Measurements from ENCODE around the gene PRRT1B.

Gene PRRT1B

GRCh38 chr9:131525643-131526565 is 19.4 kb upstream of the PRRT1B start:
- Histone ChIP-seq H3K9ac (ENCODE audit: low read length) (no peak overlapping the region), H2AFZ (ENCODE audit: insufficient read depth, low read length, poor library complexity) (no peak overlapping the region), H3K4me2 (ENCODE audit: low read length) (no peak overlapping the region), H3K23ac (ENCODE audit: low read length) (no peak overlapping the region), H3K14ac (ENCODE audit: low read length) (no peak overlapping the region), H4K91ac (ENCODE audit: low read depth, low read length) (no peak overlapping the region), H3K27me3 (ENCODE audit: insufficient read depth, low read length) (no peaks in the 10 kb centered on the region), H2BK5ac (ENCODE audit: low read depth, low read length, poor library complexity) (no peak overlapping the region), H4K8ac (ENCODE audit: low read depth, low read length) (no peak overlapping the region), H2BK12ac (ENCODE audit: low read length) (no peak overlapping the region), H3K18ac (ENCODE audit: low read length) (no peak overlapping the region), H3K4ac (ENCODE audit: low read depth, low read length) (no peak overlapping the region), H2AK5ac (ENCODE audit: low read length) (no peak overlapping the region), H3K9me3 (ENCODE audit: insufficient read depth, low read depth, low read length) (peaks cover 8% of the 10 kb centered on the region), H3K27ac (ENCODE audit: low read depth, low read length) (no peak overlapping the region), H2BK120ac (ENCODE audit: insufficient read depth, low read length, poor library complexity) (no peak overlapping the region), H3K79me2 (ENCODE audit: control insufficient read depth, insufficient read depth, low read length, poor library complexity) (peaks cover 4% of the 10 kb centered on the region), H3K79me1 (ENCODE audit: low read length) (peaks cover 8% of the 10 kb centered on the region), H3K4me3 (ENCODE audit: low read depth, low read length) (no peak overlapping the region), H3K4me1 (ENCODE audit: control insufficient read depth in 1 of 2, insufficient read depth in 2 of 2, low read length in 2 of 2) (peaks cover 11 to 15% of the 10 kb centered on the region in 2 experiments), H3K36me3 (ENCODE audit: control insufficient read depth in 1 of 2, insufficient read depth in 2 of 2, low read length in 2 of 2) (peaks cover 79 to 86% of the 10 kb centered on the region in 2 experiments), H4K12ac (ENCODE audit: low read depth, low read length) (no peak overlapping the region)
- WGBS (ENCODE audit: extremely low coverage, insufficient coverage, insufficient read length), result no CpG with 5 or more reads among the region's 19 CpGs
- DNase-seq, result no peak

- Histone ChIP-seq H3K9ac (ENCODE audit: low read length) (no peak overlapping the region), H3K4ac (ENCODE audit: low read depth, low read length) (no peak overlapping the region), H3K27me3 (ENCODE audit: insufficient read depth, low read length) (no peaks in the 10 kb centered on the region), H3K18ac (ENCODE audit: low read length) (no peak overlapping the region), H4K91ac (ENCODE audit: low read depth, low read length) (no peak overlapping the region), H2BK12ac (ENCODE audit: low read length) (no peak overlapping the region), H2BK5ac (ENCODE audit: low read depth, low read length, poor library complexity) (no peak overlapping the region), H3K27ac (ENCODE audit: low read depth, low read length) (no peak overlapping the region), H3K79me1 (ENCODE audit: low read length) (peaks cover 14% of the 10 kb centered on the region), H2AK5ac (ENCODE audit: low read length) (no peak overlapping the region), H3K4me3 (ENCODE audit: low read depth, low read length) (no peak overlapping the region), H3K23ac (ENCODE audit: low read length) (no peak overlapping the region), H4K8ac (ENCODE audit: low read depth, low read length) (no peak overlapping the region), H3K9me3 (ENCODE audit: insufficient read depth, low read depth, low read length) (peaks cover 6% of the 10 kb centered on the region), H3K36me3 (ENCODE audit: control insufficient read depth in 1 of 2, insufficient read depth in 2 of 2, low read length in 2 of 2) (peaks cover 57 to 64% of the 10 kb centered on the region in 2 experiments), H3K79me2 (ENCODE audit: control insufficient read depth, insufficient read depth, low read length, poor library complexity) (peaks cover 5% of the 10 kb centered on the region), H3K4me2 (ENCODE audit: low read length) (no peak overlapping the region), H2AFZ (ENCODE audit: insufficient read depth, low read length, poor library complexity) (no peak overlapping the region), H2BK120ac (ENCODE audit: insufficient read depth, low read length, poor library complexity) (no peak overlapping the region), H3K14ac (ENCODE audit: low read length) (no peak overlapping the region), H4K12ac (ENCODE audit: low read depth, low read length) (no peak overlapping the region), H3K4me1 (ENCODE audit: control insufficient read depth in 1 of 2, insufficient read depth in 2 of 2, low read length in 2 of 2) (peaks cover 16 to 20% of the 10 kb centered on the region in 2 experiments)
- no CpG with 5 or more reads among the region's 7 CpGs for WGBS (ENCODE audit: extremely low coverage, insufficient coverage, insufficient read length)
- no peak for DNase-seq
Observed at GRCh38 chr9:131528186-131528585, 17.1 kb upstream of the PRRT1B start.

DNA sequence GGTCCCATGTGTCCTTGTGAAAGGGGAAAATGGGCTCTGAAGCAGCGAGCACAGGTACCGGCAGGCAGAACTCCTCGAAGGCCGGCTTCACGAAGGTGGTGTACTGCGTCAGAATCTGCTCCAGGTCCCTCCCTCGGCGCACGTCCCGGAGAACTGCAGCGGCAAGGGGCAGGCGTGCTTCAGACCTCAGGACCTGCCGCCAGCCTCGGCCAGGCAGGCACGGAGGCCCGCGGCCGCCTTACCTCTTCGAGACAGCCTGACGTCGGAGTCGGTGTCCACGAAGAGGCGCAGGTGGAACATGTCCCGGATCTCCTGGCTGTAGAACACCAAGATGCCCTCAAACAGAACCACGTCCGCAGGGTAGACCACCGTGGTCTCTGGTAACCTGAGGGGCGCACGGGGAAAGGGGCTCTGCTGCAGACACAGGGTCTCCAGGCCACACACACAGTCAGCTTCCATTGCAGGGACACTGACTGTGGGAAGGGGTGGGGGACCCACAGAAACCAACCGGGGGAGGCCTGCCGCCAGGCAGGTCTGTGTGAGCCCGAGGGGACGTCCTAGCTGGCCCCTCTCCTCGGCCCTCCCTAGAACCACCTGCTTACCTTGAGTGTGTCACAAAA is 16.3 kb upstream of the PRRT1B start:
- no peak overlapping the region for H2AFZ ChIP-seq (ENCODE audit: insufficient read depth, low read length, poor library complexity)
- H3K4me3 ChIP-seq (ENCODE audit: low read depth, low read length), result no peak overlapping the region
- H4K91ac ChIP-seq (ENCODE audit: low read depth, low read length), result no peak overlapping the region
- peaks cover 49 to 56% of the 10 kb centered on the region in 2 experiments for H3K36me3 ChIP-seq (ENCODE audit: control insufficient read depth in 1 of 2, insufficient read depth in 2 of 2, low read length in 2 of 2)
- no CpG with 5 or more reads among the region's 35 CpGs for WGBS (ENCODE audit: extremely low coverage, insufficient coverage, insufficient read length)
- no peak overlapping the region for H2BK5ac ChIP-seq (ENCODE audit: low read depth, low read length, poor library complexity)
- peaks cover 5% of the 10 kb centered on the region for H3K79me2 ChIP-seq (ENCODE audit: control insufficient read depth, insufficient read depth, low read length, poor library complexity)
- no peak overlapping the region for H4K8ac ChIP-seq (ENCODE audit: low read depth, low read length)
- H3K9me3 ChIP-seq (ENCODE audit: insufficient read depth, low read depth, low read length), result peaks cover 2% of the 10 kb centered on the region
- H3K4me2 ChIP-seq (ENCODE audit: low read length), result no peak overlapping the region
- no peak overlapping the region for H2BK120ac ChIP-seq (ENCODE audit: insufficient read depth, low read length, poor library complexity)
- H4K12ac ChIP-seq (ENCODE audit: low read depth, low read length), result no peak overlapping the region
- no peak for DNase-seq
- no peak overlapping the region for H2BK12ac ChIP-seq (ENCODE audit: low read length)
- no peak overlapping the region for H2AK5ac ChIP-seq (ENCODE audit: low read length)
- no peak overlapping the region for H3K4ac ChIP-seq (ENCODE audit: low read depth, low read length)
- no peak overlapping the region for H3K14ac ChIP-seq (ENCODE audit: low read length)
- no peak overlapping the region for H3K27ac ChIP-seq (ENCODE audit: low read depth, low read length)
- H3K27me3 ChIP-seq (ENCODE audit: insufficient read depth, low read length), result no peaks in the 10 kb centered on the region
- peaks cover 14% of the 10 kb centered on the region for H3K79me1 ChIP-seq (ENCODE audit: low read length)
- H3K23ac ChIP-seq (ENCODE audit: low read length), result no peak overlapping the region
- peaks cover 15 to 17% of the 10 kb centered on the region in 2 experiments for H3K4me1 ChIP-seq (ENCODE audit: control insufficient read depth in 1 of 2, insufficient read depth in 2 of 2, low read length in 2 of 2)
- H3K18ac ChIP-seq (ENCODE audit: low read length), result no peak overlapping the region
- no peak overlapping the region for H3K9ac ChIP-seq (ENCODE audit: low read length)

DNA sequence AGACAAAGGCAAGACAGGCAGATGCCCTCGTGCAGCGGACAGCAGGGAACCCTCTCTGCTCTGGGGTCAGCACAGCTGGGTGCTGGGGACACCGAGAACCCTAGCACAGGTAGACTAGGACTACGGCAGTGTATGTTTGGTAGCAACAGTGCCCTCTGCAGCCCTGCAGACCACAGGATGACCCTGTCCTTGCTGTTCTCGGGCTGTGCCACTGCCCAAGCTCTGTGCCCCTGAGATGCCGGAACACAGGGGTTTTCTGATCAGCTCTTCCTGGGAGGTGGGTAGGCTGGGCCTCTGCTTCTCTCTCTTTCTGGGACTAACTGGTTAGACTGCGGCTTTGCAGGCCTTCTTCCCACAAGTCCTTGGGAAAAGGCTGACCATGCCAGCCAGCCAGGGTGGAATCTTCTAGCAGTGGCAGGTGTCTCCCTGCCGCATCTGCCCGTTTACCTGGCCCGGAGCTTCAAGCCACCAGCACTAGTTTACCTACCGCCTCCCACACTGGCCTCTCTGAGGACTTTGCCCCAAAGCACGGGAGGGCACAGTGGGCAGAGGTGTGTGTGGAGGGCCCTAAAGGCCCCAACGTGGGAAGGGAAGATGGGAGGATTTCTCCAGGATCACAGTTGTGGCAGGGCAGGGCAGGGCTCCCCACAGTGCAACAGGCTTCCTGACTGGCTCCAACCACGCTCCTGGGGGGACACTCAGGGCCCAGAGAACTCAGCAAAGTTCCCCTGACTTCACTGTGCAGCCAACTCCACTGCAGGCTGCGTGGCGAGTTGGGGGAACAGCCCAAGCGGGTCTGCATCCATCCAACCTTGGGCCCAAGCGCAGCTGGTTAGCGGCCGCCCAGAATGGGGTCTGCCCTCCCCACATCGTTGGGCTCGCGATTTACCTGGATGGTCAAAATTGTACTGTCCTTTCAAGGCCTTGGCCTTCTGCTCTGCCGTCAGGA is 15.5 kb upstream of the PRRT1B start:
- no peak overlapping the region for H2AK5ac ChIP-seq (ENCODE audit: low read length)
- H2BK12ac ChIP-seq (ENCODE audit: low read length), result no peak overlapping the region
- H3K4me1 ChIP-seq (ENCODE audit: control insufficient read depth in 1 of 2, insufficient read depth in 2 of 2, low read length in 2 of 2), result peaks cover 10 to 11% of the 10 kb centered on the region in 2 experiments
- H3K18ac ChIP-seq (ENCODE audit: low read length), result peak overlapping the region; percentile 10
- H3K23ac ChIP-seq (ENCODE audit: low read length), result no peak overlapping the region
- no peak overlapping the region for H4K12ac ChIP-seq (ENCODE audit: low read depth, low read length)
- H3K14ac ChIP-seq (ENCODE audit: low read length), result peak overlapping the region; percentile 14
- H3K79me2 ChIP-seq (ENCODE audit: control insufficient read depth, insufficient read depth, low read length, poor library complexity), result peaks cover 5% of the 10 kb centered on the region
- H3K27me3 ChIP-seq (ENCODE audit: insufficient read depth, low read length), result no peaks in the 10 kb centered on the region
- H2BK120ac ChIP-seq (ENCODE audit: insufficient read depth, low read length, poor library complexity), result no peak overlapping the region
- peak overlapping the region; percentile 57 for H3K9ac ChIP-seq (ENCODE audit: low read length)
- peaks cover 11% of the 10 kb centered on the region for H3K79me1 ChIP-seq (ENCODE audit: low read length)
- H3K4ac ChIP-seq (ENCODE audit: low read depth, low read length), result peak overlapping the region; percentile 25
- H3K4me2 ChIP-seq (ENCODE audit: low read length), result peak overlapping the region; percentile 76
- no peak overlapping the region for H3K27ac ChIP-seq (ENCODE audit: low read depth, low read length)
- no peak for DNase-seq
- no peak overlapping the region for H2BK5ac ChIP-seq (ENCODE audit: low read depth, low read length, poor library complexity)
- H3K9me3 ChIP-seq (ENCODE audit: insufficient read depth, low read depth, low read length), result peaks cover 2% of the 10 kb centered on the region
- H4K8ac ChIP-seq (ENCODE audit: low read depth, low read length), result peak overlapping the region; percentile 91
- H3K4me3 ChIP-seq (ENCODE audit: low read depth, low read length), result peak overlapping the region; percentile 97
- H4K91ac ChIP-seq (ENCODE audit: low read depth, low read length), result no peak overlapping the region
- peaks cover 42 to 48% of the 10 kb centered on the region in 2 experiments for H3K36me3 ChIP-seq (ENCODE audit: control insufficient read depth in 1 of 2, insufficient read depth in 2 of 2, low read length in 2 of 2)
- WGBS (ENCODE audit: extremely low coverage, insufficient coverage, insufficient read length), result no CpG with 5 or more reads among the region's 24 CpGs
- H2AFZ ChIP-seq (ENCODE audit: insufficient read depth, low read length, poor library complexity), result no peak overlapping the region

Measured in trophoblast cell (in vitro differentiated cells and primary cell).